ENCODE data around the gene STAT1.

DNA sequence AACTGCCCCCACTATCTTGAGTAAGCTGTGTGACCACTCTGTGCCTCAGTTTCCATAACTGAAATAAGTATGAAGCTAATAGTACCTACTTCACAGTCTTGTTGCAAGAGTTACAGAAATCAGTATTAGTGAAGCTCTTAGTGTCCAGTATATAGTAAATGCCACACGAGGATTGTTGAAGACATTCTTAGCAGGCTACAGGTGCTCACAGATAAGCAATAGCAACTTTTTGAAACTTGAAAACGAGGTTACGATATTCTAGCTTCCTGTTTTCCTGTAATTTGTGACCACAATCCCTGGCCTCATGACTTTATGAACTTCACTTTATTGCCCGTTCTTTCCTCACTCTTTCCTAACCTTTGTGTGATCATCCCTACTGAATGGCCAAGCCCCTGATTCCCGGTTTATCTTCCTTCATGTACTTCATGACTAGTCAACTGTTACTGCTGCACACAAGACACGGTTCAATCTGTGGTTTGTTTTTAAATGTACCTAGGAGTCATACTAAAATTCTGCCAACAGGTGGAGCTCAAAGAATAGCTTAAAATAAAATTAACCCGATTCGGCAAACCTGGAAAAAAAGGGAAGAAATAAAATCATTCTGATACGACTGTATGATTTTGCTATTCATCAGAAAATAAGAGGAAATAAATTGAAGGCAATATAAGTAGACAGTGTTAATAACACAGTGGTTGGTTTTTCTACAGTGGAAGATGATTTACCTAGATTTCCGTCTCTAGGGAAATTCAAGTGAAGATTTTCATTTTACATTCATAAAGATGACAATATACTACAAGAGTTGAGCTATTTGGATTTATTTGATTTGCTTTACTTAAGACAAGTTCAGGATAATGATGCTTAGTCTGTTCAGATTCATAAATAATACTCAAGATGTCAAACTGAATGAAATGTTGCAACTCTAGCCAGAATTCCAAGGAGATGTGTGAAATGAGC, 38.1 kb upstream of the STAT1 start:
- TF ChIP-seq POLR2AphosphoS5 (IDR thresholded peaks at IDR 0.05; ENCODE audit: insufficient read depth in 1 of 2, low read depth in 1 of 2) = no peak
- TF ChIP-seq, protein P1, sequence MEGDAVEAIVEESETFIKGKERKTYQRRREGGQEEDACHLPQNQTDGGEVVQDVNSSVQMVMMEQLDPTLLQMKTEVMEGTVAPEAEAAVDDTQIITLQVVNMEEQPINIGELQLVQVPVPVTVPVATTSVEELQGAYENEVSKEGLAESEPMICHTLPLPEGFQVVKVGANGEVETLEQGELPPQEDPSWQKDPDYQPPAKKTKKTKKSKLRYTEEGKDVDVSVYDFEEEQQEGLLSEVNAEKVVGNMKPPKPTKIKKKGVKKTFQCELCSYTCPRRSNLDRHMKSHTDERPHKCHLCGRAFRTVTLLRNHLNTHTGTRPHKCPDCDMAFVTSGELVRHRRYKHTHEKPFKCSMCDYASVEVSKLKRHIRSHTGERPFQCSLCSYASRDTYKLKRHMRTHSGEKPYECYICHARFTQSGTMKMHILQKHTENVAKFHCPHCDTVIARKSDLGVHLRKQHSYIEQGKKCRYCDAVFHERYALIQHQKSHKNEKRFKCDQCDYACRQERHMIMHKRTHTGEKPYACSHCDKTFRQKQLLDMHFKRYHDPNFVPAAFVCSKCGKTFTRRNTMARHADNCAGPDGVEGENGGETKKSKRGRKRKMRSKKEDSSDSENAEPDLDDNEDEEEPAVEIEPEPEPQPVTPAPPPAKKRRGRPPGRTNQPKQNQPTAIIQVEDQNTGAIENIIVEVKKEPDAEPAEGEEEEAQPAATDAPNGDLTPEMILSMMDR (IDR thresholded peaks at IDR 0.05) = peak; percentile 11 to 58 (median 32)

All from vagina (tissue), 2 donors.